Erythroblast (primary cell): ENCODE data around the gene DPH6.

Experiments
- GATA1 ChIP-seq: IDR thresholded peaks from 2 replicates; pipeline ENCODE4 v1.6.1; 2011; ENCODE audit warnings: low read depth, mild to moderate bottlenecking, control low read depth, low read length, moderate library complexity
- POLR2A ChIP-seq: IDR thresholded peaks from 2 replicates; pipeline ENCODE4 v1.6.1; 2011; ENCODE audit warnings: mild to moderate bottlenecking, low read length

DNA sequence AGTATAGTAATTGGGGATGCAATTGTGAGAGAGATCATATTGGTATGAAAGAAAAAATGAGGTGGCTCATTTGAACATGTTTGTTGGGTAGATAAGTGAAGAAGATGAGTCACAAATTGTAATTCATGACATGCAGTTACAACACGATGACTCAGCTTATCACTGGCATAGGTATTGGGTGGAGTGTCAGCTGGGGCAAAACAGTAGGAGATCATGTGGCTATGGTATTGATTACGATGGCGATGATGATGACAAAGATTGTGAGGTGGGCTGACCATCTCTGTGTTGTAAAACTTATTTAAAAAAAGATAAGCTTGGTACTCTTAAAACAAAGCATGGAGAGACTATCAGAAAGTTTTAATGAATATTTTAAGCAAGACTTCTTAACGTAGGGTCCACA is 11.6 kb upstream of the DPH6 start:
- TF ChIP-seq POLR2A (peak; percentile 33), GATA1 (no peak)
